CD14-positive monocyte (primary cell): ENCODE data around the gene KIF16B. TPM values are rescaled to one million over a fixed set of nuclear protein-coding genes. Genes with fewer than 3 reads are reported as not detected.

ENCODE experiments used
- DNase-seq, 3 donors: peaks; one replicate each; pipeline ENCODE4 v3.0.0-alpha.2; 2011 to 2022
- H2AFZ ChIP-seq: 2 replicates; pipeline ENCODE4 v1.6.0; 2012; ENCODE audit warnings: mild to moderate bottlenecking, low read depth, low read length, inconsistent platforms; ENCODE audit not compliant: insufficient read depth, poor library complexity, severe bottlenecking
- H3K27ac ChIP-seq, 2 donors: 1 replicate in 1 of 2; 2 replicates in 1 of 2; pipeline ENCODE4 v1.5.1; 2012 to 2013; ENCODE audit warnings: low read length in 2 of 2, control low read depth in 1 of 2, inconsistent platforms in 1 of 2, low read depth in 1 of 2, mild to moderate bottlenecking in 1 of 2
- H3K27me3 ChIP-seq, 2 donors: one replicate each; pipeline versions ENCODE4 v1.6.0 to v1.6.1; 2011 to 2013; ENCODE audit warnings: low read length in 2 of 2; ENCODE audit not compliant: control insufficient read depth in 2 of 2, insufficient read depth in 2 of 2
- H3K36me3 ChIP-seq, 2 donors: replicated peaks in 1 of 2; 1 replicate in 1 of 2; 2 replicates in 1 of 2; pipeline versions ENCODE4 v1.5.1 to v1.6.1; 2012 to 2013; ENCODE audit warnings: low read length in 2 of 2, control low read depth in 1 of 2, inconsistent platforms in 1 of 2, mild to moderate bottlenecking in 1 of 2; ENCODE audit not compliant: insufficient read depth in 2 of 2, control insufficient read depth in 1 of 2
- H3K4me1 ChIP-seq, 2 donors: 1 replicate in 1 of 2; 2 replicates in 1 of 2; pipeline versions ENCODE4 v1.5.1 to v1.6.1; 2012 to 2013; ENCODE audit warnings: low read length in 2 of 2, control low read depth in 1 of 2, inconsistent platforms in 1 of 2, mild to moderate bottlenecking in 1 of 2, moderate library complexity in 1 of 2; ENCODE audit not compliant: insufficient read depth in 2 of 2, control insufficient read depth in 1 of 2
- H3K4me2 ChIP-seq: replicated peaks from 2 replicates; pipeline ENCODE3; 2012; ENCODE audit warnings: low read length, moderate library complexity, mild to moderate bottlenecking; ENCODE audit not compliant: poor library complexity, severe bottlenecking; ENCODE audit errors: extremely low read depth
- H3K4me3 ChIP-seq, 3 experiments: fragments of 200-600 bp in 1 of 3; sonication (generic) in 1 of 3; replicated peaks in 1 of 3; 1 replicate in 2 of 3; 2 replicates in 1 of 3; pipeline ENCODE4 v1.5.1; 2011 to 2013; ENCODE audit warnings: low read length in 3 of 3, mild to moderate bottlenecking in 3 of 3, control low read depth in 2 of 3, low read depth in 2 of 3, inconsistent platforms in 1 of 3, moderate library complexity in 1 of 3
- H3K79me2 ChIP-seq: 2 replicates; pipeline ENCODE4 v1.6.0; 2012; ENCODE audit warnings: mild to moderate bottlenecking, control low read depth, inconsistent platforms, low read length, moderate library complexity; ENCODE audit not compliant: insufficient read depth
- H3K9ac ChIP-seq: 2 replicates; pipeline ENCODE4 v1.6.0; 2017; ENCODE audit warnings: low read length, mild to moderate bottlenecking; ENCODE audit not compliant: insufficient read depth, poor library complexity, severe bottlenecking
- H3K9me3 ChIP-seq, 2 donors: replicated peaks in 1 of 2; 1 replicate in 1 of 2; 2 replicates in 1 of 2; pipeline versions ENCODE4 v1.5.1 to v1.6.1; 2012 to 2013; ENCODE audit warnings: low read length in 2 of 2, control low read depth in 1 of 2; ENCODE audit not compliant: control insufficient read depth in 1 of 2, insufficient read depth in 1 of 2
- H4K20me1 ChIP-seq: 2 replicates; pipeline ENCODE4 v1.6.0; 2012; ENCODE audit warnings: mild to moderate bottlenecking, low read length, control low read depth, moderate library complexity; ENCODE audit not compliant: insufficient read depth
- H3K27ac Mint-ChIP-seq, 7 donors: one replicate each; pipeline ENCODE4 v1.8.0; 2020; ENCODE audit warnings: mild to moderate bottlenecking in 7 of 7, mixed read lengths in 7 of 7, moderate library complexity in 6 of 7, inconsistent platforms in 2 of 7
- H3K27me3 Mint-ChIP-seq, 3 donors: one replicate each; pipeline ENCODE4 v1.8.0; 2021 to 2022; ENCODE audit warnings: low read depth in 3 of 3, mild to moderate bottlenecking in 3 of 3, mixed read lengths in 3 of 3, moderate library complexity in 3 of 3, inconsistent platforms in 1 of 3
- H3K36me3 Mint-ChIP-seq, 2 donors: one replicate each; pipeline ENCODE4 v1.8.0; 2020; ENCODE audit warnings: mixed read lengths in 2 of 2, inconsistent platforms in 1 of 2, mild to moderate bottlenecking in 1 of 2
- H3K4me1 Mint-ChIP-seq: one replicate; pipeline ENCODE4 v1.8.0; 2020; ENCODE audit warnings: mild to moderate bottlenecking, mixed read lengths
- H3K4me3 Mint-ChIP-seq, 2 donors: one replicate each; pipeline ENCODE4 v1.8.0; 2020; ENCODE audit warnings: mild to moderate bottlenecking in 2 of 2, mixed read lengths in 2 of 2, moderate library complexity in 1 of 2
- H3K9me3 Mint-ChIP-seq, 7 donors: one replicate each; pipeline ENCODE4 v1.8.0; 2020 to 2022; ENCODE audit warnings: mixed read lengths in 7 of 7, mild to moderate bottlenecking in 6 of 7, moderate library complexity in 6 of 7, inconsistent platforms in 2 of 7
- WGBS: methylation state at CpG from one replicate; pipeline ENCODE4 v1.1.5; 2013; ENCODE audit warnings: missing lambda C conversion rate; ENCODE audit not compliant: insufficient coverage; 5-methylcytosine and 5-hydroxymethylcytosine counted together
- intact Hi-C, 2 donors: fragments of 100-400 bp; cut with micrococcal nuclease; formaldehyde crosslinking; loops; one replicate each; pipeline versions ENCODE4 v1.15.0 to v1.15.1; 2023
- polyA plus RNA-seq, 3 donors: library from polyadenylated mRNA; depleted of rRNA in 1 of 3; unstranded in 2 of 3; stranded (reverse) in 1 of 3; fragments of 300-500 nt in 2 of 3; fragments of >200 nt in 1 of 3; fragmentation: Illumina TruSeq in 2 of 3; gene quantifications; 1 replicate in 2 of 3; 2 replicates in 1 of 3; pipeline ENCODE4 v1.2.3, GENCODE V29; 2012 to 2021
- TF ChIP-seq, protein P1 (sequence below): fragments of 200-600 bp; IDR thresholded peaks from one replicate; pipeline ENCODE4 v1.8.0; 2022; ENCODE audit warnings: antibody characterized with exemption, mild to moderate bottlenecking

Gene KIF16B
- polyA plus RNA-seq, 3 donors: 0.89 to 2.9 (median 2.8) TPM

DNA sequence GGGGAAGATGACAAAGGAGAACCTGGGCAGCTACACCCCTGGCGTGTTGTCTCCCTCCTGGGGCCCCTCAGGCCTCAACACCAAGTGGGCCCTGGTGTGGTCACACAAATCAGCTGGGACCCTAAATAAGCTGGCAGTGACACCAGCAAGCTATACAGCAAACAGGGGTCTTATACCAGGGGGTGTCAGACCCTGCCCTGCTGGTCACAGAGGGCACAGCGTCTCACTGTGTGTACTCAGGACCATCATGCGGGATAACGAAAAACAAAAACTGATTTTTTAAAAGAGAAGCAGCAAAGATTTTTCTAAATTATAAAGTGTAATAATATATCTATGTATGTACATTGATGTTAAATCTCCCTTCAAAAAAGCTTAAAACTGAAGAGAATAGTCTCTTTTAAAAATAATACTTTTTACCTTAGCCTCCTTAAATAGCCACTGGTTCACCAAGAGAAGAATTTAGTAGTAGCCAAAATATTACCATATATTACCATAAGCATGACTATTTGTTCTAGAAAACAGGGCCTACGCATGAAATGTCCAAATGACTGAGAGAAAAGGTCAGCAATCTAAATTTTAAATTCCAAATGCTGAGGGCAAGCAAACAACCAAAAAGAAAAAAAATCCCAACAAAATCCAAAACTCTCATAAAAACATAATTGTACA is 220.4 kb downstream of the KIF16B start:
- peaks cover 0 to 2% (median 1%) of the 10 kb centered on the region in 3 donors for H3K27me3 Mint-ChIP-seq
- WGBS: 86% methylated on average over 1 of the region's 5 CpGs

DNA sequence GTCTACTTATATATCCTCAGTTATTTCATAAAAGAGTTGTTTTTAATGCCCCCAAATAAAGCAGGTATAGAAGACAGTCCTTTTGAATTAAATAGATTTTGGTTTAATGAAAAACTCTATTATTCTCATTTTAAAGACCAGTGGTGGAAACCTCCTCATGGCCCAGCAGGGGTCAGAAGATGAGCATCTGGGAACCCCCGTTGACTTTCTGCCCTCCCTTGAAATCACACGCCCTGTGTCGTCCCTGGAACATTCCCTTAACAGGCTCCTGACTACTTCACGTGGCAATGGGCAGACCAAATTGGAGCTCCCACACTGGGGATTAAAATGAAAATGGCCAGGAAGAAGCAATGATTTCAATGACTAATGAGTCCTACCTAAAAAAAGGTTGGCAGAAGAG is 220.9 kb downstream of the KIF16B start:
- 94% methylated on average over 3 of the region's 4 CpGs for WGBS
- peaks cover 0 to 1% (median 0%) of the 10 kb centered on the region in 7 donors for H3K9me3 Mint-ChIP-seq

More for the DNA sequence above, 220.4 kb downstream of the KIF16B start:
- Histone ChIP-seq H3K4me2 (no peak overlapping the region), H3K79me2 (no peaks in the 10 kb centered on the region), H3K27me3 (no peaks in the 10 kb centered on the region), H3K4me1 (no peaks in the 10 kb centered on the region), H2AFZ (no peak overlapping the region), H3K9ac (no peak overlapping the region), H3K4me3 (no peak overlapping the region), H3K36me3 (no peaks in the 10 kb centered on the region), H3K9me3 (no peaks in the 10 kb centered on the region), H3K27ac (no peak overlapping the region), H4K20me1 (no peaks in the 10 kb centered on the region)
- Mint-ChIP-seq H3K36me3 (peaks cover 0 to 1% of the 10 kb centered on the region in 2 donors), H3K27ac (no peak overlapping the region), H3K9me3 (peaks cover 0 to 3% (median 2%) of the 10 kb centered on the region in 7 donors), H3K4me1 (no peaks in the 10 kb centered on the region), H3K4me3 (no peak overlapping the region)
- TF ChIP-seq, protein P1, sequence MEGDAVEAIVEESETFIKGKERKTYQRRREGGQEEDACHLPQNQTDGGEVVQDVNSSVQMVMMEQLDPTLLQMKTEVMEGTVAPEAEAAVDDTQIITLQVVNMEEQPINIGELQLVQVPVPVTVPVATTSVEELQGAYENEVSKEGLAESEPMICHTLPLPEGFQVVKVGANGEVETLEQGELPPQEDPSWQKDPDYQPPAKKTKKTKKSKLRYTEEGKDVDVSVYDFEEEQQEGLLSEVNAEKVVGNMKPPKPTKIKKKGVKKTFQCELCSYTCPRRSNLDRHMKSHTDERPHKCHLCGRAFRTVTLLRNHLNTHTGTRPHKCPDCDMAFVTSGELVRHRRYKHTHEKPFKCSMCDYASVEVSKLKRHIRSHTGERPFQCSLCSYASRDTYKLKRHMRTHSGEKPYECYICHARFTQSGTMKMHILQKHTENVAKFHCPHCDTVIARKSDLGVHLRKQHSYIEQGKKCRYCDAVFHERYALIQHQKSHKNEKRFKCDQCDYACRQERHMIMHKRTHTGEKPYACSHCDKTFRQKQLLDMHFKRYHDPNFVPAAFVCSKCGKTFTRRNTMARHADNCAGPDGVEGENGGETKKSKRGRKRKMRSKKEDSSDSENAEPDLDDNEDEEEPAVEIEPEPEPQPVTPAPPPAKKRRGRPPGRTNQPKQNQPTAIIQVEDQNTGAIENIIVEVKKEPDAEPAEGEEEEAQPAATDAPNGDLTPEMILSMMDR: no peak
- DNase-seq: no peak
- intact Hi-C loops: no loop called here

More for the DNA sequence above, 220.9 kb downstream of the KIF16B start:
- no peak overlapping the region for H3K27ac ChIP-seq
- H3K27ac Mint-ChIP-seq: peak overlapping the region in 2 of 7 donors; percentile 42 to 72
- peaks cover 0 to 2% (median 1%) of the 10 kb centered on the region in 3 donors for H3K27me3 Mint-ChIP-seq
- TF ChIP-seq, protein P1: no peak
- no peaks in the 10 kb centered on the region for H3K27me3 ChIP-seq
- no peaks in the 10 kb centered on the region for H3K4me1 Mint-ChIP-seq
- peaks cover 0 to 1% of the 10 kb centered on the region in 2 donors for H3K36me3 Mint-ChIP-seq
- DNase-seq: no peak
- no peaks in the 10 kb centered on the region for H3K4me1 ChIP-seq
- intact Hi-C loops: no loop called here
- H3K9ac ChIP-seq: no peak overlapping the region
- no peak overlapping the region for H3K4me3 Mint-ChIP-seq
- H2AFZ ChIP-seq: no peak overlapping the region
- H4K20me1 ChIP-seq: no peaks in the 10 kb centered on the region
- no peak overlapping the region for H3K4me3 ChIP-seq
- no peaks in the 10 kb centered on the region for H3K9me3 ChIP-seq
- no peaks in the 10 kb centered on the region for H3K36me3 ChIP-seq
- H3K79me2 ChIP-seq: no peaks in the 10 kb centered on the region
- no peak overlapping the region for H3K4me2 ChIP-seq
